GM18858 (cell line): ENCODE results near the gene SHISA2.

Source experiments
- ATAC-seq: cut with Tn5 transposase; IDR thresholded peaks from one replicate; pipeline ENCODE4 v1.9.1; 2021; ENCODE audit not compliant: unreplicated experiment

SHISA2 gene

GRCh38 chr13:26019881-26020870 is 31.6 kb downstream of the SHISA2 start:
- ATAC-seq = no peak

DNA sequence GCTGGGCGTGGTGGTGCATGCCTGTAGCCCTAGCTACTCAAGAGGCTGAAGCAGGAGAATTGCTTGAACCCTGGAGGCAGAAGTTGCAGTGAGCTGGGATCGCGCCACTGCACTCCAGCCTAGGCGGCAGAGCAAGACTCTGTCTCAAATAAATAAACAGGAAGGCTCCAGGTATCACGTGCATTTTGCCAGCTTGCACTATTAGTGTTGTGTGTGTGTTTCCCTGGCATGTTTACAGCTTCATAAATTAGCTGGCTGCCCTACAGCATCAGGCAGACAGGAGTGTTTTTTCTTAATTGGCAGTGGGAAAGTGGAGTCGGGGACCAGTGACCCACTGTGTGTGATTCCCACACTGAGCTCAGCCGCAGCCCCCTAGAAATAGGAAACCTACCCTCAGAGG is 32.6 kb downstream of the SHISA2 start:
- no peak for ATAC-seq

DNA sequence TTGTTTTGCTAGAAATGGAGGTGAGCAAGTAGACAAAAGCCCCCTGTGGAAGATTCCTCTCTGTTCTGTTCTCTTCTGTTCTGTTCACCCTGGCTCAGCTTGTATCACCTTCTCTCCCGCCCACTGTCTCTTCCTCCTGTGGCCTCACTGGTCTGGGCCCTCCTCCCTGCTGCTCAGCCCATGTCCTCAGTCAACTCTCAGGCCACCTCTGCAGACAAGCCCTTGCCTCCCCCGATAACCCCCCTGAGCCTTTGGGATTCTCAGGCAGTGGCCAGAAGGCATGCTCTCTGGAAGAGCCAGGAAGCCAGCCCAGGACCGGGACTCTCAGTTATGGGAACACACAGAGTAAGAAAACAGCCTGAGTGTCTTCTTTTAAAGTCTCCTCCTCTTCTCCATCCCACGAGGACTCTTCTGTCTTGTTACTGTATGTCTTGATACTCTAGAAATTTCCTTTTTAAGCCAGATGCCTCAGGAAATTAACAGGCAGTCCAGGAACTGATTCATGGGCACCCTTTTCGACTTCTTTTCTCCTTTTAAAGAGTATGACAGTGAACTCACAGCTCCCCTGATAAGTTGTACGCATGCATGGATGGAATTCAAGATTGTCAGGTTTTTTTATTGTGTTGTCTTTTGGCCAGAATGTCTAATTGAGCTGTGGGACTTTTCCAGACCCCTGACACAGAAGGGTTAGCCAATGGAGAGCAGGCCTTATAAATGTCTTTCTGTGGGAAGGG is 33.7 kb downstream of the SHISA2 start:
- ATAC-seq = no peak

DNA sequence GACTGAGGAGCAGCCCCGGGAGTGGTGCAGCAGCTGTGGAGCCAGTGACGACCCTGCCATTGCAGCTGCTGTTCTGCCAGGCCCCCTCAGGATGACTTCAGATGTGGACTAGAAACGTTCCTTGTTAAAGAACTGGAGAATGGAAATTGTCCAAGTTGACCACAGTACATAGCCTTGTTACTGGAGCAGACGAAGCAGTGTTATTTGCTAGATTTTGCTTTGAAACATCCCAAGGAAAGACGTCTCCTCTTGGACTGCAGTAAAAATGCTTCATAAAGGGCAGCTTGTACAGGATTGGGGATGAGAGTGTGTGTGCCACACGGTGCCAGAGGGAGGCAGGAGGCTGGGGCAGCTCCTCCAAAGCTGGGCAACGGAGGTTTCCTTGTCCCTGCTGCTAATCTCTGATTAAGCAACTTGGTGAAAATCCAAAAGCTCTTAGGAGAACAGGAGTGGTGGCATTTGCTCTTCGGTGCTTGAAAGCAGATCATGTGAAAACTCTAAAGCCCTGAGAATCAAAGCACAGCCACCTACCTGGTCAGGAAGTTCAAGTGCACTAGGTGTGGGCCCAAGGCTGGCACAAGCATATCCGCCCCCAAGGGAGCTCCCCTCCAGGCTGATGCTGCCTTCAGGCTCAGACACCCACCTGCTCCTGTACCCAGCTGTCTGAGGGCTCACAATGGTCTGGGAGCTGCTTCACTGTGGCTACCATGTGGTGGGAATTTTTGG is 34.5 kb downstream of the SHISA2 start:
- no peak for ATAC-seq

DNA sequence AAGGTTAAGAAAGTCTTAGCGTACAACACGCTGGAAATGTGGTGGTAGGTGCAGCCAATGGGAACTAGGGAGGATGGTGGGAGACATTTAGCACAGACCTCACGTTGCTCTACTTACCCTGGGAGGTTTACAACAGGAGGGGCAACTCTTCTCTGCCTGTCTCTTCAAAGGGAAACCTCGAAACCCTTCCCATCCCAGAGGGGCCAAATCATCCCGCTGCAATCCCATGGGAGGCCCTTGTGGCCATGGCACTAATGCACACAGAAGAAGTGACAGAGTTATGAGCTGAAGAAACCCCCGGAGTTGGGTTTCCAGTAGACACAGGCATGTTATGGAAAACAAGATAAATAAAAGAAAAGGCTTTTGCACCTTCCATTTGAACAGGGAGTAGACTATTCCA is 35.6 kb downstream of the SHISA2 start:
- ATAC-seq = no peak

DNA sequence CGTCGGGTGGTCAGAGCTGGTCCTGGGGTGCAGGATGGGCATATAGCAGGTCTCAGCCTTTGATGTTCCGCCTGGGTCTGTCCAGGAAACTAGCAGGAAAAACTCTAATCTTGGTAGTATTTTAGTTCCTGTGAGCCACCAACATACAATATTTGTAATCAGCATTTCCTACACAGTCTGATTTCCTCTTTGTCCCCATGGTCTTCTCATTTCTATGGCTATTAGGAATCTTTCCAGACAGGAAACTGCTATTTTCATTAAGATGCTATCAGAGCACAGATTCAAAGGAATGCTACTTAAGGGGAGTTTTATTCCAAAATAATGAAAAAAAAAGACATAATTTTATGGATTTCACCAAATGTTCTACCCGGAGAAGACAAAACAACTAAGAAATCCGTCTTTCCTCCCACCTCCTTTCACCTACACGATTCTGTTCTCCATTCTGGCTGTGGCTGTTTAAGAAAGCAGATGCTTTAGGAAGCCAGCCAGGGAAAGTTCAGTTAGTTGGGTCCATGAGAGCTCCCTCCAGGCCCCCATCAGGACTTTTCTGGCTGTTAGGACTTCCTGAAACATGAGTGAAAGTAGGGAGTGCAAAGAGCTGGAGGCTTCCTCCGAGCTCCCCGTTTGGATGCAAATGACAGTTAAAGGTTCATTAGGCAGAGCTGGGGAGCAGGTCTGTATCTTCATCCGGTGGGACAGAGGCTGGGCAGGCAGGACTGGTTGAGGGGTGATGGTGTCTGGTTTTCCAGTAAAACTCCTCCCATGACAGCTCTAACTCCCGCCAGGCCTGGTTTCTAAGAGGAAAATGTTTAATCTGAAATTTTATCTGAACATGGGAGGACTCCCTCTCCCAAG is 36.3 kb downstream of the SHISA2 start:
- no peak for ATAC-seq

- ATAC-seq = no peak
Observed at GRCh38 chr13:26012995-26013394, 38.8 kb downstream of the SHISA2 start.

DNA sequence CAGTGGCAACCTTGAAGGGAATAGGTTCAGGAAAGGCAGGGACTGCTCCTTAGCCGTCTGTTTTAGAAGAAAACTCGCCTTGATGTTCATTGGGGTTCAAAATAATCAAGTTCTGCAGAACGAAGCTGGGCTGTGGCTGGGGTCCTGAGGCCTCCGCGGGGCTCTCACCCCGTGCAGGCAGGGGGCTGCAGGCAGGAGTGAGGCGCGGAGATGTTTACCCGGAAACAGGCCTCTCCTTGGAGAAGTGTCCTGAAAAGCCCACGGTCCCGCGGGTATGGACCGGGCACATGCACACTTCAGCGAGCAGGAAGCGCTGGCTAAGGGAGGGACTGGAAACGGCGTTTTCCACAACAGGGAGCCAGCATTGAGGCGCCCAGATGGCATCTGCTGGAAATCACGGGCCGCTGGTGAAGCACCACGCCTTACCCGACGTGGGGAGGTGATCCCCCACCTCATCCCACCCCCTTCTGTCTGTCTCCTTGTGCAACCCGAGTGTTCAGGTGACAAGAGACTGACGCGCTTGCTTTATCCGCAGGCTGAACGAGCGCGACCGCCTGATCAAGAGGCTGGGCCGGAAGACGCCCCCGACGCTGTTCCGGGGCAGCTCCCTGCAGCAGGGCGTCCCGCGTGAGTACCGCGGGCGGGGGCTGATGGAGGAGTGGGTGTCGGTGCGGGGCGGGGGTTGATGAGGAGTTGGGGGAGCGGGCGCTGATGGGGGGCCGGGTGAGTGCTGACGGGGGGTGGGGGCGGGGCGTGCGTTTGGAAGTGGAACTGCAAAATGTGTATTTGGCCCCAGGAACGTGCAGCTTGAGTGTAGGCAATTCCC is 39.6 kb downstream of the SHISA2 start:
- no peak for ATAC-seq

DNA sequence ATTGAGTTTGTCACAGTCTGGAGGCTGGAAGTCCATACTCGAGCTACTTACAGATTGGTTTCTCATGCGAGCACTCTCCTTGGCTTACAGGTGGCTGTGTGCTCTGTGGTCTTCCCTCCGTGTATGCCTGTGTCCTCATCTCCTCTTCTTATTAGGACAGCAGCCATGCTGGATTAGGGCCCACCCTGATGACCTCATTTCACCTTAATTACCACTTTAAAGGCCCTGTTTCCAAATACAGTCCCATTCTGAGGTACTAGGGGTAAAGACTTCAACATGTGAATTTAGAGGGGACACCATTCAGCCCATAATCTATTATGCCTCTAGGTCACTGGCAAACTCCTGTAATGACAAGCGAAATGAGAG is 40.6 kb downstream of the SHISA2 start:
- no peak for ATAC-seq

DNA sequence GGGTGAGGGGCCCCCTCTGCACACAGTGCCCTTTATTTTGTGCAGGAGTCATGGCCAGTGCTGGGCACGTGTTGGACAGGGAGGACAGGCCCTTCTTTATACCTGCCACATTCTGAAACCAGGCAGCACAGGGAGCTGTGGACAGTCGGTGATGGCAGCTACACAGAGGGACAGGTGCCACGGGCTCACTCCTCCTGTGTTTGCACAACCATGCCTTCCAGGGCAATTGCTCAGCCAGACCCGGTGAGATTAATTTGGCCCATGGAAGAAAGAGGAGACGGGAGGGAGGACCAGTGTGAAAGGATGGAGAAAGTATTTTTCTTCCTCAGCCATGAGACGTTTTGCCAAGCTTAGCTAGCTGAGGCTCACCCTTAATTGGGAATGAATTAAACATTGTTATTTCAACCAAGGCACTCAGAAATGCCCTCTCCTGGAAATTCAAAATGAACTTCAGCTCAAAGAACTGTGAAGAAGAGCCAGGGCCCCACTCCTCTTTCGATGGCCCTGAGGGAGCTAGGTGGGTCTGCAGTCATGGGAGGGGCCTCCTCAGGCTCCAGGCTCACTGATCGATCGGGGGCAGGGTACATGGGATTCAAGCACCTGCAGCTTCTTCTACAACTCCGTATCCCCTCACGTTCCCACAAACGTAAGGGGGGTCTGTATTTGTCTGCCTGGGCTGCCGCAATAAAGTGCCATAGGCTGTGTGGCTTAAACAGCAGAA is 41.2 kb downstream of the SHISA2 start:
- ATAC-seq = no peak

GRCh38 chr13:26007261-26008125 is 44.3 kb downstream of the SHISA2 start:
- ATAC-seq = no peak
